ENCODE measurements around the gene CNMD.

DNA sequence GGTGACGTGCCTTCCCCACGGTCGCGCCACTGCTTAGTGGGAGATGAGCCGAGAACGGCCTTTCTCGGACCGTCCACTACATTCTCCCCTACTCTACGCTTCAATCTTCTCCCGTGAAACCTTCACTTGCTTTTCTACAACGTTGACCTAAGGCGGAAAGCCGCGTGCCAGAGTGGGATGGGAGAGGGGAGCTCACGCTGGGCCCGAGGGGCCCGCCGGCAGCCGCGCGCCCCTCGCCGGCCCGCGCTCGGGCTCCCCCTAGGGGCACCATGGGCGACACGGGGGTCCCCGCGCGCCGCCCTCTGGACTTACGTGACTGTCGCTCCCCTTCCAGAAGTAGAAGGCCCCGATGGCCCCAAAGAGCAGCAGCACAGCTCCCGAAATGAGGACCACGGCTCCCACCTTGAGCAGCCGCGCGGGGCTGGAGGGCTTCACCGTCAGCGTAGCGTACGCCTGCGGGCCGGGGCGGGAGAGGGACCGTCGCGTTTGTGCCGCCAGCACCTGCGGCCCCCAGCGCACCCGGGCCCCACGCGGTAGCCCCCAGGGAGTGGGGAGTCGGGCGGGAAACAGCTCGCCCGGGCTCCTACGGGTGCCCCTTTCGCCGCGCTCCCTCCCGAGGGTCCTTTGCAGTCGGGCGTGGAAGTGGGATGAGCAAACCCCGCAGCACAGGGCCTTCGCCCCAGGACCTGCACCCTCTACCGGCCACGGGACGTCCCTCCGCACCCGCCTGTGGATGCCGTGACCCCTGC, 727 bp downstream of the CNMD start:
- TF ChIP-seq, protein P1, sequence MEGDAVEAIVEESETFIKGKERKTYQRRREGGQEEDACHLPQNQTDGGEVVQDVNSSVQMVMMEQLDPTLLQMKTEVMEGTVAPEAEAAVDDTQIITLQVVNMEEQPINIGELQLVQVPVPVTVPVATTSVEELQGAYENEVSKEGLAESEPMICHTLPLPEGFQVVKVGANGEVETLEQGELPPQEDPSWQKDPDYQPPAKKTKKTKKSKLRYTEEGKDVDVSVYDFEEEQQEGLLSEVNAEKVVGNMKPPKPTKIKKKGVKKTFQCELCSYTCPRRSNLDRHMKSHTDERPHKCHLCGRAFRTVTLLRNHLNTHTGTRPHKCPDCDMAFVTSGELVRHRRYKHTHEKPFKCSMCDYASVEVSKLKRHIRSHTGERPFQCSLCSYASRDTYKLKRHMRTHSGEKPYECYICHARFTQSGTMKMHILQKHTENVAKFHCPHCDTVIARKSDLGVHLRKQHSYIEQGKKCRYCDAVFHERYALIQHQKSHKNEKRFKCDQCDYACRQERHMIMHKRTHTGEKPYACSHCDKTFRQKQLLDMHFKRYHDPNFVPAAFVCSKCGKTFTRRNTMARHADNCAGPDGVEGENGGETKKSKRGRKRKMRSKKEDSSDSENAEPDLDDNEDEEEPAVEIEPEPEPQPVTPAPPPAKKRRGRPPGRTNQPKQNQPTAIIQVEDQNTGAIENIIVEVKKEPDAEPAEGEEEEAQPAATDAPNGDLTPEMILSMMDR (IDR thresholded peaks at IDR 0.05) = no peak
- no peak for TF ChIP-seq EP300 (IDR thresholded peaks at IDR 0.05; ENCODE audit: borderline replicate concordance in 1 of 2, low read depth in 1 of 2, low read length in 1 of 2)
- TF ChIP-seq, protein P2, sequence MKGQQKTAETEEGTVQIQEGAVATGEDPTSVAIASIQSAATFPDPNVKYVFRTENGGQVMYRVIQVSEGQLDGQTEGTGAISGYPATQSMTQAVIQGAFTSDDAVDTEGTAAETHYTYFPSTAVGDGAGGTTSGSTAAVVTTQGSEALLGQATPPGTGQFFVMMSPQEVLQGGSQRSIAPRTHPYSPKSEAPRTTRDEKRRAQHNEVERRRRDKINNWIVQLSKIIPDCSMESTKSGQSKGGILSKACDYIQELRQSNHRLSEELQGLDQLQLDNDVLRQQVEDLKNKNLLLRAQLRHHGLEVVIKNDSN (IDR thresholded peaks at IDR 0.05; ENCODE audit: borderline replicate concordance, low read depth) = no peak
- TF ChIP-seq, protein P3, sequence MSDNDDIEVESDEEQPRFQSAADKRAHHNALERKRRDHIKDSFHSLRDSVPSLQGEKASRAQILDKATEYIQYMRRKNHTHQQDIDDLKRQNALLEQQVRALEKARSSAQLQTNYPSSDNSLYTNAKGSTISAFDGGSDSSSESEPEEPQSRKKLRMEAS (IDR thresholded peaks at IDR 0.05; ENCODE audit: low read depth) = no peak
- TF ChIP-seq, protein P4, sequence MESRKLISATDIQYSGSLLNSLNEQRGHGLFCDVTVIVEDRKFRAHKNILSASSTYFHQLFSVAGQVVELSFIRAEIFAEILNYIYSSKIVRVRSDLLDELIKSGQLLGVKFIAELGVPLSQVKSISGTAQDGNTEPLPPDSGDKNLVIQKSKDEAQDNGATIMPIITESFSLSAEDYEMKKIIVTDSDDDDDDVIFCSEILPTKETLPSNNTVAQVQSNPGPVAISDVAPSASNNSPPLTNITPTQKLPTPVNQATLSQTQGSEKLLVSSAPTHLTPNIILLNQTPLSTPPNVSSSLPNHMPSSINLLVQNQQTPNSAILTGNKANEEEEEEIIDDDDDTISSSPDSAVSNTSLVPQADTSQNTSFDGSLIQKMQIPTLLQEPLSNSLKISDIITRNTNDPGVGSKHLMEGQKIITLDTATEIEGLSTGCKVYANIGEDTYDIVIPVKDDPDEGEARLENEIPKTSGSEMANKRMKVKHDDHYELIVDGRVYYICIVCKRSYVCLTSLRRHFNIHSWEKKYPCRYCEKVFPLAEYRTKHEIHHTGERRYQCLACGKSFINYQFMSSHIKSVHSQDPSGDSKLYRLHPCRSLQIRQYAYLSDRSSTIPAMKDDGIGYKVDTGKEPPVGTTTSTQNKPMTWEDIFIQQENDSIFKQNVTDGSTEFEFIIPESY (IDR thresholded peaks at IDR 0.05; ENCODE audit: borderline replicate concordance, low read depth) = no peak
- TF ChIP-seq RFX5 (IDR thresholded peaks at IDR 0.05; ENCODE audit: low read length) = no peak
- no peak for TF ChIP-seq MXI1 (IDR thresholded peaks at IDR 0.05; ENCODE audit: low read depth, low read length)
- TF ChIP-seq POLR2AphosphoS5 (IDR thresholded peaks at IDR 0.05; ENCODE audit: low read depth, low read length) = no peak
- TF ChIP-seq FOXJ3 (CRISPR knock-in tag; IDR thresholded peaks at IDR 0.05) = no peak
- TF ChIP-seq ELF1 (IDR thresholded peaks at IDR 0.05) = no peak
- TF ChIP-seq, protein P5, sequence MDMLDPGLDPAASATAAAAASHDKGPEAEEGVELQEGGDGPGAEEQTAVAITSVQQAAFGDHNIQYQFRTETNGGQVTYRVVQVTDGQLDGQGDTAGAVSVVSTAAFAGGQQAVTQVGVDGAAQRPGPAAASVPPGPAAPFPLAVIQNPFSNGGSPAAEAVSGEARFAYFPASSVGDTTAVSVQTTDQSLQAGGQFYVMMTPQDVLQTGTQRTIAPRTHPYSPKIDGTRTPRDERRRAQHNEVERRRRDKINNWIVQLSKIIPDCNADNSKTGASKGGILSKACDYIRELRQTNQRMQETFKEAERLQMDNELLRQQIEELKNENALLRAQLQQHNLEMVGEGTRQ (IDR thresholded peaks at IDR 0.05; ENCODE audit: borderline replicate concordance, low read depth, low read length) = no peak
- TF ChIP-seq NFIC (IDR thresholded peaks at IDR 0.05; ENCODE audit: borderline replicate concordance) = no peak
- TF ChIP-seq, protein P6, sequence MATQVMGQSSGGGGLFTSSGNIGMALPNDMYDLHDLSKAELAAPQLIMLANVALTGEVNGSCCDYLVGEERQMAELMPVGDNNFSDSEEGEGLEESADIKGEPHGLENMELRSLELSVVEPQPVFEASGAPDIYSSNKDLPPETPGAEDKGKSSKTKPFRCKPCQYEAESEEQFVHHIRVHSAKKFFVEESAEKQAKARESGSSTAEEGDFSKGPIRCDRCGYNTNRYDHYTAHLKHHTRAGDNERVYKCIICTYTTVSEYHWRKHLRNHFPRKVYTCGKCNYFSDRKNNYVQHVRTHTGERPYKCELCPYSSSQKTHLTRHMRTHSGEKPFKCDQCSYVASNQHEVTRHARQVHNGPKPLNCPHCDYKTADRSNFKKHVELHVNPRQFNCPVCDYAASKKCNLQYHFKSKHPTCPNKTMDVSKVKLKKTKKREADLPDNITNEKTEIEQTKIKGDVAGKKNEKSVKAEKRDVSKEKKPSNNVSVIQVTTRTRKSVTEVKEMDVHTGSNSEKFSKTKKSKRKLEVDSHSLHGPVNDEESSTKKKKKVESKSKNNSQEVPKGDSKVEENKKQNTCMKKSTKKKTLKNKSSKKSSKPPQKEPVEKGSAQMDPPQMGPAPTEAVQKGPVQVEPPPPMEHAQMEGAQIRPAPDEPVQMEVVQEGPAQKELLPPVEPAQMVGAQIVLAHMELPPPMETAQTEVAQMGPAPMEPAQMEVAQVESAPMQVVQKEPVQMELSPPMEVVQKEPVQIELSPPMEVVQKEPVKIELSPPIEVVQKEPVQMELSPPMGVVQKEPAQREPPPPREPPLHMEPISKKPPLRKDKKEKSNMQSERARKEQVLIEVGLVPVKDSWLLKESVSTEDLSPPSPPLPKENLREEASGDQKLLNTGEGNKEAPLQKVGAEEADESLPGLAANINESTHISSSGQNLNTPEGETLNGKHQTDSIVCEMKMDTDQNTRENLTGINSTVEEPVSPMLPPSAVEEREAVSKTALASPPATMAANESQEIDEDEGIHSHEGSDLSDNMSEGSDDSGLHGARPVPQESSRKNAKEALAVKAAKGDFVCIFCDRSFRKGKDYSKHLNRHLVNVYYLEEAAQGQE (IDR thresholded peaks at IDR 0.05; ENCODE audit: low read depth, low read length) = no peak
